Measurements from ENCODE around the gene PXT1.

Gene PXT1

GRCh38 chr6:36345681-36346466, 96.8 kb downstream of the PXT1 start:
- H3K4me3 ChIP-seq (ENCODE audit: low read depth, low read length): no peak overlapping the region
- no peak for TF ChIP-seq CTCF (IDR thresholded peaks at IDR 0.05; ENCODE audit: low read depth, low read length)

GRCh38 chr6:36343109-36343680, 99.5 kb downstream of the PXT1 start:
- no peak for TF ChIP-seq CTCF (IDR thresholded peaks at IDR 0.05; ENCODE audit: low read depth, low read length)

GRCh38 chr6:36340618-36341454, 101.8 kb downstream of the PXT1 start:
- TF ChIP-seq CTCF (IDR thresholded peaks at IDR 0.05; ENCODE audit: low read depth, low read length): peak; percentile 98
- H3K4me3 ChIP-seq (ENCODE audit: low read depth, low read length): no peak overlapping the region

More at GRCh38 chr6:36343109-36343680, 99.5 kb downstream of the PXT1 start:
- H3K4me3 ChIP-seq (ENCODE audit: low read depth, low read length): no peak overlapping the region
